T-helper 2 cell (primary cell): ENCODE measurements around the gene FAM3B.

Experiments
- DNase-seq, 5 experiments: peaks; one replicate each; pipeline versions ENCODE4 v3.0.0 to v3.0.0-alpha.2; 2012 to 2022

The FAM3B gene

GRCh38 chr21:41319273-41319672, 2.7 kb downstream of the FAM3B start:
- no peak for DNase-seq

DNA sequence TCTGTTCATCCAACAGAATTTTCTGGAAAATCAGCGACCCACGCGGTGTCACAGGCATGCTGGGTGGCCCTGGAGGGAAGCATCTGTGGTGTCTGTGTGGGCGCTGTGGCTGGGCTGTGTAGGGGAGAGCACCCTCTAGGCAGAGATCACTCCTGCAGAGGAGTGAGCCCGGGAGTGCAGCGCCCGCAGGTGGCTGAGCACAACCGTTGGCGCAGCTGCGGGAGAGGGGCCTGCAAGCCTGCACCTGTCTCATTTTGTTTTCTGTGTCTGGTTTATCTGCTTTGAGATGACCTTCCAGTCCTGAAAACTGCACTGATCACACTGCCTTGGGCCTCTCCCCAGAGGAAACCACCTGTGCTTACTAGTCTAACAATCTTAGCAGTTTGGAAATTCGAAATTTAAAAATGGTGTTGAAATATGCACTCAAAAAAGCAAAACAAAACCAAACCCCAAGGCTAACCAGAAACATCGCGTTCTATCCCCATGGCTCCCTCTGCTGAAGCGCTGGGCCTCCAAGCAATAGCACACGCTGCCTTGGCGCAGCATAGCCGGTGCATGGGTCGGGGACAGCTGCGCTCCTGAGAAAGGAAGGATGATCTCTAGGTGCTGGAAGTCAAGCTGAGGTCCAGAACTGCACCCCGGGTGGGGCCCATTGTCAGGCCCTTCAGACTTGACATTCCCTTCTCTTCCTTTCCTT, 4.8 kb downstream of the FAM3B start:
- DNase-seq = no peak

DNA sequence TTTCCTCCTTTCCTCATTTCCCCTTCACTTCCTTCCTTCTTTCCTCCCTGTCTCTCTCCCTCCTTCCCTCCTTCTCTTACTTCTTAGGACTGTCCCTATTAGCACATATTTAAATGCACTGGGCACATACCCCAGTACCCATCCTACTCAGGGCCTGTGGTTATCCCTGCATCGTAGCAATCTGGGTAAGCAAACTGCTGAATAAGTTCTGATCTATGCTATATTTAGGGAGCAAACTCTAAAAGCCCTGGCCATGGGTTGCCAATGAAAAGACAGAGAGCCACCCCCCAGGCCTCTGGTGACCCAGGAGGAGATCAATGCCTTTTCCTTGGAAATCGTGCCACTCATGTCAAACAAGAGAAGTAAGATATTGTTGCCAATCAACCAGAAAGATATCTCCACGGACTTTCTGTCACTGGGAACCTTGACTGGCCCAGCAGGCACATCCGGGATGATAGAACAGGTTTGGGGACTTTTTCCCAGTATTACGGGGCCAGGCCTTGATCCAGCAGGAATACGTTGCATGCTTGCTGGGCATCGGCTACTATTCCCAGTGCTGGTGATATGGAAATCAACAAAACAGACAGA, 5.4 kb downstream of the FAM3B start:
- no peak for DNase-seq

- no peak for DNase-seq
Measured at GRCh38 chr21:41322496-41323382, 6.1 kb downstream of the FAM3B start.

DNA sequence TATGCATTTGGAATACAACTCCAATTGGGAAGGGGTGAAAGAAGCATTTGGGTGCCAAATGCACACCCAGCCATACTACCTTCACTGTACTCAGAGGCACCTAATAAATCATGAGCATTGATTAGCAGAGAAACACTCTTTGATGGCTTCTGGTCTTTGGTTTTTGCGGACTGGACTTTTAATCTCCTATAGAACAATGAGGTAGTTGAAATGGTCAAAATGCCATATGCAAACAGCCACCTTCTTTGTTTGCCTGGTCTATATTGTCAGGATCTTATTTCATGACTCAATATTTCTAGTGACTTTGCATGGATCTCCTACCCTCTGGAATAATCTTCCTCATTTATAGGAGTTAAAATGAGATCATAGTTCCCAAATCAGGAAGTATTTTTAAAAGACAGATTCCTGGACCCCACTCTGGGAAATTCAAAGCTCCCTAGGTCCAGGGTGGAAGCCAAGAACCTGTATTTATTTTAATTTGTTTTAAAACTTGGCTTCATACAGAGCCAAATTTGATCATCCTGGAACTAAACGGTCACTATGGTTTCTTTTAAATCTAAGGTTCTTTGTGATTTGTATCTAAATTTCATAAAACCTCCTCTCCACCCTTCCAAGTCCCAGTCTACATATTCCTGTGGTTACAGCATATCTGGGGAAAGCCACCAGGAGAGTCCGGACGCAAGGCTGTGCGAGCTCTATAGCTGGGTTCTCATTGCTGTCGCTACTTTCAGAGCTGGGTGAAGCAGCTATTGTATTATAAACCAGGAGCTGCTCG, 8.7 kb downstream of the FAM3B start:
- no peak for DNase-seq

- DNase-seq = no peak
Measured at GRCh38 chr21:41326414-41327080, 9.9 kb downstream of the FAM3B start.

DNA sequence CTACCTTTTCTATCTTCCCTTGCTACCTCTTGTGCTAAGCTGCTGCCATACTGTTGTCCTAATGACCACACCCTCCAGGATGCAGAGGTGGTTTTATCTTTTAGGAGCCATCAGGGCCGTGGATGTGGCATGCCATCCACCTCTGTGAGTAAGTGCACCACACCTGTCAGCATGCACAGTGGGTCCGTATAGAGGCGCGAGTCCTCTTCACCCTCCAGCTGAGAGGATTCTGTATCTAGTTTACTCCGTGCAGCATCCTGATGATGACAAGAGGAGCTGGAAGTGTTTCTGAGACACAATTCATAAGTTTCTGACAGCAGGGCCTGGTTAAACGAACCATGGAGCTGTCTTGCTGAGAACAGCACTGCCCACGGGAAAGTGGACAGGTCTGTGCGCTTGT, 11.2 kb downstream of the FAM3B start:
- DNase-seq = no peak

- DNase-seq = no peak
Measured at GRCh38 chr21:41328660-41329607, 12.3 kb downstream of the FAM3B start.

DNA sequence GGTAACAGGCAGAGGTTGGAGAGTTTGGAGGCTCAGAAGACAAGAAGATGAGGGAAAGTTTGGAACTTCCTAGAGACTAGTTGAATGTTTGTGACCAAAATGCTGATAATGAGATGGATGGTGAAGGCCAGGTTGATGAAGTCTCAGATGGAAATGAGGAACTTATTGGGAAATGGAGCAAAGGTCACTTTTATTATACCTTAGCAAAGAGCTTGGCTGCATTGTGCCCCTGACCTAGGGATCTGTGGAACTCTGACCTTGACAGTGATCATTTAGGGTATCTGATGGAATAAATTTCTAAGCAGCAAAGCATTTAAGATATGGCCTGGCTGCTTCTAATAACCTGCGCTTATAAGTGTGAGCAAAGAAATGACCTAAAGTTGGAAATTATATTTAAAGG, 17.2 kb downstream of the FAM3B start:
- no peak for DNase-seq

DNA sequence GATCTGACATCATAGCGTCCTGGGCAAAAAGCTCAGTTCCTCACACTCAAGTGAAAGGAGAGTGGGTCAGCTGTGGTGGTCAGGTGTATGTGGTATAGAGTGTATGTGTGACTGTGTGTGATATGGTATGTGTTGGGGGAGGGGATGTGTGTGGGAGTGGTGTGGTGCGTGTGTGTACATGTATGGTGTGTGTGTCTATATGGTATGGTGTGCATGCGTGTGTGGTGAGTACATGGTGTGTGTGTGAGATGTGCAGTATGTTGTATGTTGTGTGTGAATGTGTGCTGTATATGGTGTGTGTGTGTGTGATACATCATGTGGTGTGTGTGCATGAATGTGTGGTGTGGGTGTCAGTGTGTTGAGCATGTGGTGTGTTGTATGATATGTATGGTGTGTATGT, 20.9 kb downstream of the FAM3B start:
- no peak for DNase-seq

GRCh38 chr21:41338455-41338854, 21.9 kb downstream of the FAM3B start:
- no peak for DNase-seq

- DNase-seq = no peak
Measured at GRCh38 chr21:41342035-41342434, 25.4 kb downstream of the FAM3B start.

- no peak for DNase-seq
Measured at GRCh38 chr21:41344146-41344545, 27.5 kb downstream of the FAM3B start.

DNA sequence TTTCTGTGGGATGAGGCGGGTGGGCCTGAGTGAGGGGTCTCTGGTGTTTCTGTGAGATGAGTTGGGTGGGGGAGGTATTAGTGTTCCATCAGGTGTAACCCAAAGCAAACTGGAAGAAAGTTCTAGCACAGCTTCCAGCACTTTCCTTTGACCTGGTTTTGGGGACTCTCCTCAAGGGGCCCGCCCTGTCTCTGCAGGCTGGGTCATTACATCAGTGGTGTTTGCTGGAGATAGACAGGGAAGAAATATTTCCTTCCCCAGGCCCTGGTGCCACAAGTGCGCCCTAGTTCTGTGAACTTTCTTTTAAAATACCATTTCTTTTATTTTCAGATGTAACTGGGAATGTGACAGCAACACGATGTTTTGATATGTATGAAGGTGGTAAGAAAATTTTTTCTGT, 28.8 kb downstream of the FAM3B start:
- DNase-seq = no peak

DNA sequence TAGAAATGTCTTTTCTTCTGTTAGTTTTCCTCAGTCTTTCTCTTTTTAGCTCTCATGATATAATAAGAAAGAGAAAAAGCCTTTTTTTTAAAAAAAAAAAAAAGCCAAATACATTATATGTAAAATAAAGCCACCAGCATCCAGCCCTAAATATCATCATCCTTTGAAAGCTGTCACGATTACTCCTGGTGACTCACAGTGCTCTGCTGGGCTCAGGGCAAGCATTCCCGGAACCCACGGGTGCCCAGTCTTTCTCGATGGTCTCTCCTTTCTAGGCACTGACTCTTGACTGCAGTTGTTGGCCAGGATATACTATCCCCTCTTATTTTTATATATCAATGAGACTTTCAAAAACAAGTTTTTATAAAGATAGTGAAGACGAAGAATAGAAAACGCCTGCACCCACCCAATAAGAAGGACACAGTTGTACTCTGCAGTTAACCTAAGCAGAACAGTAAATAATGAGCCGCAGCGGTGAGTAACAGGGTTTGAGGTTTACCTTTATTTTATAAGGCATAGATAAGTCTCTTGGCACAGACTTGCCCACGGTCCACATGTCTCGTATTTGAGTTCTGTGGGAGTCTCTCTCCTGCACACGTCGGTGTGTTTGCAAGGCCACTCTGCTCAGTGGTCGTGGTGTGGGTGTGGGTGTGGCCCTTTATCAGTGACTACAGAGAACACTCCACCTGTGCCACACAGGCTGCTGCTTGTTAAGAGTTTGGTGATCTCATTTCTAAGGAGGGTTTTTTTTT, 29.5 kb downstream of the FAM3B start:
- no peak for DNase-seq

GRCh38 chr21:41346758-41347157, 30.2 kb downstream of the FAM3B start:
- no peak for DNase-seq

DNA sequence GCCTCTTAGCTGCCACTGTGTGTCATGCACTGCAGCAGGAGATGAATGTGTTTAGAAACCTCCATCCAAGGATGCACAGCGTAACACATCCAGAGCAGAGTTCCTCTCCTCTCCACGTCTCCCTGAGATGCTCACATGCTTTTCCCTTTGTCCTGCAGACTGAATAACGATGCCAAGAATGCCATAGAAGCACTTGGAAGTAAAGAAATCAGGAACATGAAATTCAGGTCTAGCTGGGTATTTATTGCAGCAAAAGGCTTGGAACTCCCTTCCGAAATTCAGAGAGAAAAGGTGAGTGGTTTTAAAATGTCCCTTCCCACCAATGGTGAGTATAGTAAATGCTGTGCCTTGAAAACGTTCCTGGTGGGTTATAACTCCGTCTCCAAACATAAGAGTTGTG, 31.8 kb downstream of the FAM3B start:
- DNase-seq = no peak

DNA sequence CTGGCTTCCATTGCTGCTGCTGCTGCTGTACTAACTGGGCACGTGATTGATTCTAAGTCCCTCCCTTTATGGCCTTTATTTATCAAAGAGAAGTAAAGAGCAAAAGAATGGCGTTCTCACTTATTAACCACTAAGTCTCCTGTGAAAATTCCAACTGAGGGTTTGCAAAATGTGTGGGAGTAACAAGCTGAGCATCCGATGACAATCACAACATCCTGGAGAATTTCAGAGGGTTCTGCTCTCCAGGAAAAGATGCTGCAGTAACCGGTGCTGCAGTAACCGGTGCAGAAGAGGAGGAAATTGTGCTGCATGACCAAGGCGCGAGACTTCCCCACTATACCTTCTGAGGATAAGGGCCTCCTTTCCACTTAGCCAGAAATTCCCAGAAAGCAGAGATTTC, 32.5 kb downstream of the FAM3B start:
- no peak for DNase-seq

GRCh38 chr21:41349619-41350390, 33.2 kb downstream of the FAM3B start:
- no peak for DNase-seq
